ENCODE results near the gene SPEN.

DNA sequence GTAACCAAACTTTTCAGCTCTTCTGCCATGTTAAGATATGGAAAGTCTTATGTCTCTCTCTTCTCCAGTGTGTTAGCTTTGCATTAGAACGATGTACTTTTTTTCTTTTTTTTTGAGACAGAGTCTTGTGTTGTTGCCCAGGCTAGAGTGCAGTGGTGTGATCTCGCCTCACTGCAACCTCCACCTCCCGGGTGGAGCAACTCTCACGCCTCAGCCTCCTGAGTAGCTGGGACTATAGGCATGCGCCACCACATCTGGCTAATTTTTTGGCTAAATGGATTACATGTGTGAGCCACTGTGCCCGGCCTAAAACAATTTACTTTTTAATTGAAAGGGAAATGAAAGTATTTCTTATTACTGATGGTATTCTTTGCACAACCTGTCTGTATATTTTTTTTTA lies 35.8 kb downstream of the SPEN start:
- TF ChIP-seq POLR2A (IDR thresholded peaks at IDR 0.05) (no peak), CTCF (IDR thresholded peaks at IDR 0.05) (no peak)
